ENCODE measurements around the gene DNAH10. TPM values are rescaled to one million over a fixed set of nuclear protein-coding genes. Genes with fewer than 3 reads are reported as not detected.

Gene DNAH10
- total and polyA plus RNA-seq, 2 of the 4 experiments (the other 2 are of a cell fraction), result 0.18 to 0.22 TPM

- H3K23ac ChIP-seq (ENCODE audit: low read depth, low read length), result no peak overlapping the region
- intact Hi-C loops (cut with micrococcal nuclease), result no loop called here
- no peak for DNase-seq
These were observed 133.3 kb downstream of the DNAH10 start for GRCh38 chr12:123895451-123895850.

More at GRCh38 chr12:123895451-123895850, 133.3 kb downstream of the DNAH10 start:
- in situ Hi-C loops (cut with MboI; ENCODE audit: low sequenced_read_pairs), result no loop called here
- no peak for TF ChIP-seq USF2 (IDR thresholded peaks at IDR 0.05; ENCODE audit: low read depth, low read length)
- no peak overlapping the region for H2AK9ac ChIP-seq (replicated peaks; ENCODE audit: low read depth, low read length, poor library complexity)
- no peak overlapping the region for H3K27ac ChIP-seq (ENCODE audit: insufficient read depth, low read length)
- no peak overlapping the region for H2AK5ac ChIP-seq (ENCODE audit: low read depth, low read length)
- no peaks in the 10 kb centered on the region for H4K20me1 ChIP-seq (ENCODE audit: insufficient read depth, low read length)
- peaks cover 4% of the 10 kb centered on the region for H3K4me1 ChIP-seq (ENCODE audit: control insufficient read depth, insufficient read depth, low read length)
- H2BK120ac ChIP-seq (ENCODE audit: low read depth, low read length), result no peak overlapping the region
- no peak overlapping the region for H3K4me2 ChIP-seq (ENCODE audit: low read depth, low read length)
- ChIA-PET CTCF (no interaction called here), POLR2A (ENCODE audit: unreplicated experiment) (no interaction called here)
- peaks cover 14% of the 10 kb centered on the region; the same call in 1 of the 2 replicates for H3K27me3 ChIP-seq (ENCODE audit: control insufficient read depth, insufficient read depth, low read length)
- no peak overlapping the region for H3K18ac ChIP-seq (ENCODE audit: low read depth, low read length)
- H4K8ac ChIP-seq (ENCODE audit: low read depth in 2 of 2, low read length in 2 of 2), result no peak overlapping the region
- dilution Hi-C loops (cut with HindIII; ENCODE audit: low sequenced_read_pairs, unreplicated experiment), result no loop called here
- H3K14ac ChIP-seq (replicated peaks; ENCODE audit: low read depth, low read length), result no peak overlapping the region
- H3K4ac ChIP-seq (ENCODE audit: low read depth, low read length), result no peak overlapping the region
- BruUV-seq (replicated peaks), result no TSS peak
- ATAC-seq (ENCODE audit: low read depth), result no peak
- H3K56ac ChIP-seq (ENCODE audit: extremely low read depth, insufficient read depth, low read length), result no peak overlapping the region
- no peak overlapping the region for H4K91ac ChIP-seq (ENCODE audit: insufficient read depth, low read depth, low read length)
- H2BK15ac ChIP-seq (ENCODE audit: low read depth, low read length), result no peak overlapping the region
- WGBS, 2 experiments (ENCODE audit: extremely low coverage in 2 of 2, insufficient read length in 1 of 2), result no CpG with 5 or more reads among the region's 8 CpGs
- no peaks in the 10 kb centered on the region for H3K9me3 ChIP-seq (ENCODE audit: control insufficient read depth, insufficient read depth, low read length)
- H2BK20ac ChIP-seq (ENCODE audit: low read depth, low read length), result no peak overlapping the region
- no peak overlapping the region for H2AFZ ChIP-seq (replicated peaks; ENCODE audit: low read length, poor library complexity)
- H3K79me1 ChIP-seq (ENCODE audit: low read depth in 1 of 2, low read length in 2 of 2), result no peaks in the 10 kb centered on the region
- no peaks in the 10 kb centered on the region for H3K9me1 ChIP-seq (ENCODE audit: insufficient read depth, low read length)
- H3K9ac ChIP-seq (ENCODE audit: low read depth, low read length), result no peak overlapping the region
- H3K36me3 ChIP-seq (ENCODE audit: control insufficient read depth, insufficient read depth, low read length), result no peaks in the 10 kb centered on the region
- H3K4me3 ChIP-seq (ENCODE audit: insufficient read depth, low read depth, low read length), result no peak overlapping the region
- H2BK5ac ChIP-seq (ENCODE audit: low read depth, low read length, poor library complexity, severe bottlenecking), result no peak overlapping the region
- no peak overlapping the region for H4K5ac ChIP-seq (ENCODE audit: low read depth, low read length)
